Calu3 (cell line): ENCODE data around the gene CDH5. TPM values are rescaled to one million over a fixed set of nuclear protein-coding genes. Genes with fewer than 3 reads are reported as not detected.

Source experiments
- BruUV-seq: library from RNA; stranded (reverse); fragments of 400-500 nt; replicated peaks from 2 replicates; lab custom pipeline; 2021; lab: Mats Ljungman, UMichigan
- CTCF ChIA-PET: fragments of 300-600 bp; sonication (Branson Sonifier 250); formaldehyde crosslinking; loops from one replicate; lab custom pipeline; 2022; ENCODE audit warnings: antibody characterized with exemption; lab: Charles Lee
- DNase-seq: peaks from one replicate; pipeline ENCODE4 v3.0.0; 2022
- H3K27ac Mint-ChIP-seq: one replicate; pipeline ENCODE4 v1.8.0; 2022; ENCODE audit warnings: mixed read lengths; ENCODE audit not compliant: unreplicated experiment
- H3K27me3 Mint-ChIP-seq: one replicate; pipeline ENCODE4 v1.8.0; 2022; ENCODE audit warnings: mixed read lengths; ENCODE audit not compliant: unreplicated experiment
- H3K36me3 Mint-ChIP-seq: one replicate; pipeline ENCODE4 v1.8.0; 2022; ENCODE audit warnings: mild to moderate bottlenecking, moderate library complexity, mixed read lengths; ENCODE audit not compliant: insufficient read depth, unreplicated experiment
- H3K4me1 Mint-ChIP-seq: one replicate; pipeline ENCODE4 v1.8.0; 2022; ENCODE audit warnings: mild to moderate bottlenecking, low read depth, mixed read lengths; ENCODE audit not compliant: unreplicated experiment
- H3K4me3 Mint-ChIP-seq: one replicate; pipeline ENCODE4 v1.8.0; 2022; ENCODE audit warnings: mild to moderate bottlenecking, low read depth, moderate library complexity, mixed read lengths; ENCODE audit not compliant: unreplicated experiment
- H3K9me3 Mint-ChIP-seq: one replicate; pipeline ENCODE4 v1.8.0; 2022; ENCODE audit warnings: low read depth, mixed read lengths; ENCODE audit not compliant: unreplicated experiment
- intact Hi-C: fragments of 100-400 bp; cut with micrococcal nuclease; formaldehyde crosslinking; loops from one replicate; pipeline ENCODE4 v1.10.0; 2022; ENCODE audit not compliant: unreplicated experiment
- total RNA-seq: library from RNA; stranded (reverse); gene quantifications from 2 replicates; pipeline ENCODE4 v1.2.3, GENCODE V29; 2022
- TF ChIP-seq, protein P1 (sequence below): fragments of 200-600 bp; IDR thresholded peaks from one replicate; pipeline ENCODE4 v1.8.0; 2022; ENCODE audit warnings: antibody characterized with exemption; ENCODE audit not compliant: unreplicated experiment

CDH5 gene
- total RNA-seq, 1 experiment from 2014 or later, result not detected

- CTCF ChIA-PET, result interaction anchor here (0.8 kb wide), 1 partner anchor 9 kb away, joined by 4 read pairs; no protein-coding TSS in a partner anchor
- Mint-ChIP-seq H3K27me3 (peaks cover 84% of the 10 kb centered on the region), H3K27ac (no peak overlapping the region), H3K4me3 (no peak overlapping the region), H3K4me1 (no peaks in the 10 kb centered on the region), H3K36me3 (no peaks in the 10 kb centered on the region), H3K9me3 (peaks cover 2% of the 10 kb centered on the region)
- BruUV-seq, result no TSS peak
- intact Hi-C loops, result no loop called here
- DNase-seq, result no peak
- TF ChIP-seq, protein P1, sequence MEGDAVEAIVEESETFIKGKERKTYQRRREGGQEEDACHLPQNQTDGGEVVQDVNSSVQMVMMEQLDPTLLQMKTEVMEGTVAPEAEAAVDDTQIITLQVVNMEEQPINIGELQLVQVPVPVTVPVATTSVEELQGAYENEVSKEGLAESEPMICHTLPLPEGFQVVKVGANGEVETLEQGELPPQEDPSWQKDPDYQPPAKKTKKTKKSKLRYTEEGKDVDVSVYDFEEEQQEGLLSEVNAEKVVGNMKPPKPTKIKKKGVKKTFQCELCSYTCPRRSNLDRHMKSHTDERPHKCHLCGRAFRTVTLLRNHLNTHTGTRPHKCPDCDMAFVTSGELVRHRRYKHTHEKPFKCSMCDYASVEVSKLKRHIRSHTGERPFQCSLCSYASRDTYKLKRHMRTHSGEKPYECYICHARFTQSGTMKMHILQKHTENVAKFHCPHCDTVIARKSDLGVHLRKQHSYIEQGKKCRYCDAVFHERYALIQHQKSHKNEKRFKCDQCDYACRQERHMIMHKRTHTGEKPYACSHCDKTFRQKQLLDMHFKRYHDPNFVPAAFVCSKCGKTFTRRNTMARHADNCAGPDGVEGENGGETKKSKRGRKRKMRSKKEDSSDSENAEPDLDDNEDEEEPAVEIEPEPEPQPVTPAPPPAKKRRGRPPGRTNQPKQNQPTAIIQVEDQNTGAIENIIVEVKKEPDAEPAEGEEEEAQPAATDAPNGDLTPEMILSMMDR, result no peak
Measured at GRCh38 chr16:66332634-66333610, 33.6 kb upstream of the CDH5 start.

DNA sequence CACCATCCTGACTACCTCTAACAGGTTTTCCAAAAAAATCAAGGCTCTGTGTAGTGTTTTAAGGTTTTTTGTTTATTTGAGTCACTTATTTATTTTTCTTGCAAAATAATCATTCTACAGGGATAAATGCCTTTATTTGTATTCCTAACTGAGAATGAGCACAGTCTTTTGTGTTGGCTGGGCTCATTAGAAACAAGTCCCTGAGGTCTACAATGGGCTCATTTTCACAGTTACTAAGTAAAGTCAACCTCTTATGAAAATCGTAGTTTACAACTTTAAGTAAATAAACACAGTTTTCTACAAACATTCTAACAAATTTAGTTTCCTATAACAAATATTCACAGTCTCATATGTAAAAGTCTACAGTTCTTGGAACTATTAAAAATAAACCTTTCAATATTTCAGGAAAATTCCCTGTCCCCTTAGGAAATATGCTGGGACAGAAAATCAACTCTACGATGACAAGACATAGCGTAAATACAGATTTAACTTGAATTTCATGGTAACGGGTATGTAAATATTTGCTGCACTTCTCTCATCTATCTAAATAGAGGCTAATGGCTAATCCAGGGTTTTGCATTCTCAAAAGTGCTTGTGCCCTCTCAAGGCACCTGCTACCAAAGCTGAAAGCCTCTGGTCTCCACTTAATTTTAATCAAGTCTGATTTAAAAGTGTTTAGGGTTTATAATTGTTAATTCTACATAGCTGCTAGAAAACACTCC is 31.5 kb upstream of the CDH5 start:
- TF ChIP-seq, protein P1, result no peak
- intact Hi-C loops, result no loop called here
- no TSS peak for BruUV-seq
- Mint-ChIP-seq H3K4me1 (no peaks in the 10 kb centered on the region), H3K9me3 (peaks cover 2% of the 10 kb centered on the region), H3K27ac (no peak overlapping the region), H3K4me3 (no peak overlapping the region), H3K36me3 (no peaks in the 10 kb centered on the region), H3K27me3 (peaks cover 81% of the 10 kb centered on the region)
- no peak for DNase-seq
- CTCF ChIA-PET, result interaction anchor here (0.8 kb wide), 1 partner anchor 9 kb away, joined by 3 read pairs; no protein-coding TSS in a partner anchor

GRCh38 chr16:66335704-66336329 is 30.7 kb upstream of the CDH5 start:
- peaks cover 2% of the 10 kb centered on the region for H3K9me3 Mint-ChIP-seq
- intact Hi-C loops, result no loop called here
- CTCF ChIA-PET, result interaction anchor here (0.8 to 1.2 kb wide), 2 partner anchors 8 to 9 kb away, joined by 3 read pairs; no protein-coding TSS in a partner anchor
- H3K4me3 Mint-ChIP-seq, result no peak overlapping the region
- BruUV-seq, result no TSS peak
- peak; percentile 41 for DNase-seq
- H3K27me3 Mint-ChIP-seq, result peaks cover 78% of the 10 kb centered on the region
- no peaks in the 10 kb centered on the region for H3K4me1 Mint-ChIP-seq
- TF ChIP-seq, protein P1, result no peak
- H3K27ac Mint-ChIP-seq, result no peak overlapping the region
- no peaks in the 10 kb centered on the region for H3K36me3 Mint-ChIP-seq

- TF ChIP-seq, protein P1, result no peak
- Mint-ChIP-seq H3K4me1 (no peaks in the 10 kb centered on the region), H3K27ac (no peak overlapping the region), H3K27me3 (peaks cover 78% of the 10 kb centered on the region), H3K36me3 (no peaks in the 10 kb centered on the region), H3K9me3 (no peaks in the 10 kb centered on the region), H3K4me3 (no peak overlapping the region)
- BruUV-seq, result no TSS peak
- CTCF ChIA-PET, result no interaction called here
- DNase-seq, result no peak
- intact Hi-C loops, result no loop called here
Measured at GRCh38 chr16:66337463-66338188, 28.9 kb upstream of the CDH5 start.
